Left renal cortex interstitium (tissue), 4 donors: ENCODE data around the gene DMD. TPM values are rescaled to one million over a fixed set of nuclear protein-coding genes. Genes with fewer than 3 reads are reported as not detected.
A peak's percentile ranks its signal among the peaks of the same experiment; 100 is the strongest.

Experiments used
- DNase-seq, 4 donors: peaks; one replicate each; pipeline ENCODE4 v3.0.0-alpha.2; 2013; ENCODE audit warnings: low read depth in 4 of 4, low spot score in 2 of 4, missing footprints in 1 of 4
- polyA plus RNA-seq, 4 donors: library from polyadenylated mRNA; unstranded; fragments of 120-200 nt; gene quantifications; one replicate each; pipeline ENCODE4 v1.2.1, GENCODE V29; 2013; ENCODE audit not compliant: insufficient read length in 4 of 4

The DMD gene
- polyA plus RNA-seq, 4 donors = 14.0 to 17.4 (median 15.2) TPM

DNA sequence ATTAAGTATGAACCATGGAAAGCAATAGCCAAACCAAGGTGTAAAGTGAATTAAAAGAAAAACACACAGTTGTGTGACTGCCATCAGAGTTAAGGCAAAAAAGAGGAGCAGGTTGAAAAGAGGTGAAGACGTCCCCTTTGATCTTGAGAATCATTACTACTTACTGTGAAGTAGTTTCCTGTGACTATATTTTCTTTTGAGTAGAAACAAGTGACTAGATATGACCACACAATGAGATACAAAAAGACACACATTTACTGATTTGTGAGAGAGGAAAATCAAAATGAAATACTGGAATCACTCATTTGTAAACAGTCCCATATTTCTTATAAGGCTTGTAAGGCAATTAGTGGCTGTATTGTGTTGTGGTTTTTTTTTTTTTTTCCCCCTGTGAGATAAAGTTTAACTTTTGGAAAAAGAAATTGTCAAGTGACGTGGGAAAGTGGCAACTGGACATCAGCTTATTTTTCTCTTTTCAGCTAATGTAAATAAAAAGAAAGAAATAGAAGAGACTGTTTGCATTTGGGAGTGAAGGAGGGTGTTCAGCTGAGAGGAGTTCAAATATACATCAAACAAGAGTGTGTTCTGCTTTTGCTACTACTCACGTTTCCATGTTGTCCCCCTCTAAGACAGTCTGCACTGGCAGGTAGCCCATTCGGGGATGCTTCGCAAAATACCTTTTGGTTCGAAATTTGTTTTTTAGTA is 2033.1 kb downstream of the DMD start:
- no peak for DNase-seq

DNA sequence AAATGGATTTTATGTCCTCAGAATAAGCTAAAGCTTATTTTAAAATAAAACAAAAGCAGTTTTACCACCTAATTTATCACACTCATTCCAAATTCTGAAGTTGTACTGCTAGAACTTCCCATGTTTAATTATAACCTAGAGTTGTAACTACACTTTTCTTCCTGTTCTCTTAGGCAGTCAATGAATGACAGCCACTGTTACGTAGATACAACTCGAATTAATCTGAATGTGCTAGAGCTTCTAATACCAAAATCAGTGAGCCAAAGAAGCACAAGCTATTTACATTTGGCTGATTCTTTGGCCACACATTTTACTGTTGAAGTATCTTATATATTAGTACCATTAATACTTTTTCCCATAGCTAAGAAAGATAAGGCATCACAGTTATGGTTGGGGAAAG is 2040.6 kb downstream of the DMD start:
- DNase-seq = no peak

DNA sequence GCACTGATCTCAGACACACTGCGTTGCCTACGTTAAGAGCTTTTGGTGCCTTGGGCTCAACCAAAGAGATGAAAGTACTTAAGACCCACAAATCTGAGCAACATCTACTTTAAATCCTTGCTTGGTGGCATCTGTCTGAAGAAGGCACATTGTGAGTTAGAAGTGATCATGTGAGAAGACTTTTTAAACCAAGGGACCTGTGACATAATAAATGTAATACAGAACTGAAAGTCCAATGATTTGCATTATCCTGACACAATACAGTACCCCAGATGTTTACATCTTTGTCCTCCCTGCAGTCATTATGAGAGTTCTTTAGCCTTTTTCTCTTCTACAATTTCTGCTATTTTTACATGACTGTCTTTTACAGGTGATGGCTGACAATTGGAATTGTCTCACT is 2042.8 kb downstream of the DMD start:
- DNase-seq = no peak

DNA sequence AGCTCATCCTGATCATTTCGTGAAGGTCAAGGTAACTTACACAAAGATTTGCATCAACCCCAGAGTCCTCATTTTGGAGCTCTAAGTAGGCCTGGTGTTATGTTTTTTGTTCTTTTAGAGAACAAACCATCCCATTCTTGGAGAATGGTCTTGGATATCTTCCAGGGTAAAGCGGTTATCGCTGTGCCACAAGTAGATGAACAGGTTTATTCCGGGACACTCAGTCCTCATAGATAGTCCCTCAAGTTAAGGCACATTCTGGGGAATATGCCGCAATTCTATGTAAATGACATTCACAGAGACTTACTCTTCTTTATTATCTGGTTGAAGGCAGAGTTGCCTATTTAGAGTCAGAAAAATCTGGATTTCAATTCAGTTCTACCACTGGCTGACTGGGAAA is 2044.5 kb downstream of the DMD start:
- no peak for DNase-seq

DNA sequence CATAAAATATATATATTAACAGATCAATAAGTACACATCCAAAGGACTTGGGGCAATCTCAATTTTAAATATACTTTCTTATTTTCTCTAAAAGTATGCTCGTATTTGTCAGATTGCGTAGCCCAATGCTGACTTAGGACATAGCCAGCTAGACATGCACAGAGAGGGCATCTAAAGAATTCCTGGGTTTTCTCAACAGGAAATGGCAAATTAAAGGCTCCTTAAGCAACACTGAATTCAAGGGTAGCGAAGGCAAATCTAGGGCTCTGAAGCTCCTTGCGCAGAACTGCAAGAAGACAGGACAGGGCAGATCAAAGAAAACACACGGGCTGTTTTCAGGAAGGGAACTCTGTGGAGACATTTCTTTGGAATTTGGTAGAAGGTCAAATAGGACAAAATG is 2044.9 kb downstream of the DMD start:
- no peak for DNase-seq

DNA sequence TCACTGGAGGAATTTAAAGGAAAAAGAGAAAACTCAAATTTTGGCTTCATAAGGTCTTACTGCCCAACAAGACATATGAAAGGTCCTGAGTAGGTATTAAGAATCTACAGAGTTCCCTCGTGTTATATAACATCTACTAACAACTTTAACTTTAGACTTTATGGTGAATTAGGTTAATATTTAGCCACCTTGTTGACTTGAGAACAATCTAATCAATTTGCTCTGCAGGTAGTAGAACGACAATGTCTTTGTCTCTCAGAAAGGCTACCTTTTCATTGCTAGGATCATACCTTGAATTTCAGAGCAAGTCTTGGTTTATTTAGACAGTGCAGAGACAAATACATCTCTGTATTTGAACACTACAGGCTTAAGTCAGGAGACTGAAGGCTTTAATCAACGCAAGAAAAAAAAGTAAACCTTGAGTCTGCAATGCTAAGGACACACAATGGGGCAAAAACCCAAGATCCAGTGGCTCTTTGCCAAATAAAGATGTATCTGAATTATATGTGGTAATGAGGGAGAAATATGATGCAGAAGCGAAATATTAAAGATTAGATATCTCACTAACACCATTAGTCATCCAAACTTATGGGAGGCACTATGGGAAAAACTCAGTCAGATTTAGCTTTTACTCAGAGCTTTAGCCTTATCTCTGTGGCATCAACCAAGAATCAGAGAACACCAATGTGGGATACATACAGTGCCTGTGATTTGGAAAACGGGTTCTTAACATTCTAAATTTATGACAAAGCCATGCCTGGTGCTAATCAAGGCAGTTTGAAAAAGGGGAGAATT is 2045.9 kb downstream of the DMD start:
- DNase-seq = no peak

DNA sequence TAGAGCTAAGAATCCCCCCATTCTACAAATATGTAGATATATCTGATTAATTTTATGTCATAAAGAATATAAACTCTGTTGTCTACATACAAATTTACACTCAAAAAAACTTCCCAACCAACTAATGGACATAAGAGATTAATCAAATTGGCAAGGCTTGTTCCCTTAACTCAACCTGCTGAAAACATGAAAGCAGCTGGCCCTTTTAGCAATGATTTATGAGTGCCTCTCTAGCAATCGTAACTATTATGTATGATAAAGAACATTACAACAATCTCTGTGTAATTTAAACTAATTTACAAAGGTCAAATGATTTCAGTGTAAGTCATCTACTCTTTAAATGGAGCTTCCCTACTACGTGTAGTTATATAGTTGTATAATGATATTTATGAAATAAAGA is 2056.4 kb downstream of the DMD start:
- no peak for DNase-seq

DNA sequence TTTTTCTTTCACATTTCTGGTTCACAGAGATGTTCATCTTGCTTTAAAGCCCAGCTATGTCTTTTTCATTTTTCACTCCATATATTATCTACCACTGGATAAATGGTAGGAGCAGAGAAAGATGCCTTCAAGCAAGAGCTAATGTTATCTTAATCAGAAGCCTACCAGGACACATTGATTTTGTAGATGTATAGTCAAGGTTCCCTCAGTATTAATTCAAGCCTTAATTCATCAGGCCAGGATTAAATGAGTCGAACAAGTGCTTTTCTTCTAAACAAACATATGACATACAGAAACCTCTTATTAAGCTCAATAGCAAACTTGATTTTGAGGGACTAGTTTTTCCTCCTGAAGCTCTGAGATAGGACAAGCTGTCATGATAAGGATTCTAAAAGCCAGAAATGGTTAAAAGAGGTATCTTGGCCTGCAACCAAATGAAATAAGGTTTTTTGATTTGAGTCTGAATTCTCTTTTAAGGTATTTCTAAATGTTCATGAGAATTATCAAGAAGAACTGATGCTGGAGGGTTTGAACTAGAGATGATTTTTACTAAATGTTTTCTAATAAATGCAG is 2057.8 kb downstream of the DMD start:
- no peak for DNase-seq

DNA sequence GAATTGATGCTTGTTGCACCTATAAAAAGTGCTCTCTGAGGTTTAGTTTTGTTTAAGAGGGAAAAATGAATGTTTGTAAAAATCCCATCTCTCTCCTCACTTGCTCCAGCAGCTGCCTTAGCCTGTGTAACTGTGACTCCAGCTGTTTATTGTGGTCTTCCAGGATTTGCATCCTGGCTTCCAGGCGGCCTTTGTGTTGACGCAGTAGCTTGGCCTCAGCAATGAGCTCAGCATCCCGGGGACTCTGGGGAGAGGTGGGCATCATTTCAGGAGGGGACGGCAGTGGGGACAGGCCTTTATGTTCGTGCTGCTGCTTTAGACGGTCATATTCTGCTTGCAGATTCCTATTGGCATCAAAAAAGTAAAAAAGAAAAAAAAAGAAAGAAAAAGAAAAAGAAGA is 2064.2 kb downstream of the DMD start:
- no peak for DNase-seq

DNA sequence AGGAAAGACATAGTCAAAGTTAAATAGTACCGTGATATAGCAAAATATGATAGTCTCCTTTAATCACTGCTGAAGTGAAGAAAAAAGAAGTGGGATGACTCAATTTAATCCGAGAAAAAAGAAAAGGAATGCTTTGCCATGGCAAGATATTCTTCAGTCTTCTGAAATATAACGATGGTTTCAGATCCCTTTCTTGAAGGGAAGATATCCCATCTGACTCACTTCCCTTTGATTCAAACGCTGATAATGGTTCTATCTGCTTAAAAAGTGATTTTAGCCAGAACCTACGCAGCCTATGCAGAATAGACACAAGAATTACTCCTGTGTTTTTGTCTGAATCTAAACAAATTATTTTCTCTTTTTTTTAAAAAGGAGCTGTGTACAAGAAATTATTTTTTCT is 2071.4 kb downstream of the DMD start:
- no peak for DNase-seq

DNA sequence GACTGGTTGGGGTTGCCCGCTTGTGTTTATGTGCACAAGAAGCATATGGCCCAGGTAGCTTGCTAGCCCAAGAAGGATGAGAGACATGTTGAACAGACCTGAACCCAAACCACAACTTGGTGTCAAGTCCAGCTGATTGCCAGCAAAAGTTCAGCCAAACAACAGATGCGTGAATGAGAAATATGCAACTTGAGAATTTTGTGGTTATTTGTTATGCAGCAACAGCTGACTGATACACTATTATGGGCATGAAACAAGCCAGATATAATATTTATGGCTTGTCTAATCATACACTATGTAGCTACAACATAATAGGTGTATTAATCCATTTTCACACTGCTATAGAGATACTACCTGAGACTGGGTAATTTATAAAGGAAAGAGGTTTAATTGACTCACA is 2073.2 kb downstream of the DMD start:
- DNase-seq = no peak

DNA sequence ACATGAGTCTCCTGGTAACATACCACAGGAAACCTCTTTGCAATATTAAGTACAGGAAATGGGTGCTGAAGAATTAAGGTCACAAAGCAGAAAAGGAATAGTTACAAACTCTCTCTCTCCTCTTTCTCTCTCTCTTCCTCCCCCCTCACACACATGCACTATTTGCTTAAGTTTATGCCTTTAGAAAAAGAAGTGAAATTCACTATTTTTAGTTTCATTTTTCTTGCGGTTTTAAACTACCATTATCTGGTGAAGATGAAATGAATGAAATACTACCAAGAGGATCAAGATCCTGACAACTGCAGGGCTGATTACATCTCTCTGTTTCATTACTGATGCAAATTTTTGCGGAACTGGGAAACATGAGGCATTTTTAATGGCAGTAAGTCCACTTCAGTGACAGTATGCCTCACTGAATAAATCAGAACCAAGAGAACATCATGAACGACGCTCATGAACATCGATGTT is 2075.2 kb downstream of the DMD start:
- no peak for DNase-seq

DNA sequence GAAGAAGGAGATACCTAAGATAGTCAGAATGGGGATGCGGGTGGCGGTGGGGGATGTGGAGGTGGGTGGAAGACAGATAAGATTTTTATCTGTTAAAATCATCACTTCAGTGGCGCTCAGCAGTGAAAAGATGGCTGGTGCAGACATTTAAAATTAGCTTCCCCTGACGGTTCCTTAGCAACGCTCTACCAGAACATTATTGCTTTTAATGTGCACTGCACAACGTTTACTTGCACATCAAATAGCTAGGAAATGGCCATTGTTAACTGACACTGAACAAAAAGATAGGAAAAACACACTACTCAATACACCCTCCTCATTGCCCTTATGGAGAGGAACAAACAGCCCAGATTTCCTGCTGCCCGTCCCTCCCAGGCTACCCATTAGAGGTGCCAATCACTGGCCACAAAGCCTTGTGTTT is 2078.5 kb downstream of the DMD start:
- no peak for DNase-seq

DNA sequence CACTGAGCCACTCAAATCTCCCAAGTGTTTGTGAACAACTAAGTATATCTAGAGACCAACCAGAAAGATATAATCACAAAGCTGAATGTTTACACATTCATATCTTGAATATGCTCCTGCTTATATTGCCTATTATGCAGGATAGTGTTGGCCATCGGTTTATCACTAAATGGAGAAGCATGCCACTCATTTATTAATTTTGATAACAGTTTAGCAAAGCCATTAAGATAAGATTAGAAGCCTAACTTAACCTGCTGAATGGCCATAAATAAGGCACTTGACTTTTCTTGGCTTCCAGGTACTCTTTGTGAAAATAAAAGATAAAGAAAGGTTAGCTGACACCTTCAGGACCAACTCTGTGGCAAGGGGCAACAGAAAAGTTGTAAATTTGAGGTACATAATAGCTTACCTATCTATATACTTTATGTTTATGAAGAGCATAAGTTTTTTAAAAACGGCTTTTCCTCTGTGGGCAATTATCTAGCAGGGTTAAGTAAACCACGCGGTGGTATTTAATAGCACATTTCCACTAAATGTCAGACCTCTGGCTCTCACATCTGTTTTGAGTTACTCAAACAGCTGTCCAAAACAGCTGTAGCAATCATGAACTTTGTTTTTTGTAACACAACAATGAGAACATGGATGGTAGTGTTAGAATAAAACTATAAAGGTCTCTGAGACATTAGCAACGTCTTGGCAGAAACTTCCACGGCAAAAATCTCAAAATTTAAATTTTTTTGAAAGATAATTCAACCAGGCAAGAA is 2080.7 kb downstream of the DMD start:
- peak in 1 of 4 donors; percentile 0 for DNase-seq

DNA sequence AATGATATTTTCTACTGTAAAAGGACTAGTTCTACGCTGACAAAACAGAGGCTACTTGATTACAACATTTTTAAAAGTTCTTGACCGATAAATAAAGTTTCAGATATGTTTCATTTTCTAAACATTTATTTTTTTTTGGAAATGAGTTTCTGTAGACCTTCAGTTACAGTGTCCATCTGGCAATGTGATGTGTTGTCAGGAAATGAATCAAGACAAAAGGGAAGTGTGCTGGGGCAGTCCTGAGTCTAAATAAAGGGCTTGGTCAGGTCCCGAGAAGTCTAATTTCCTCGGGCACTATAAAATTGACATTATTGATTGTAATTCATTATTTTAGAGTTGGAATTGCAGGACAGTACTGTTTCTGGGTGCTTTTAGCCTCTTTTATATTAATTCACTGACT is 2082.5 kb downstream of the DMD start:
- no peak for DNase-seq

DNA sequence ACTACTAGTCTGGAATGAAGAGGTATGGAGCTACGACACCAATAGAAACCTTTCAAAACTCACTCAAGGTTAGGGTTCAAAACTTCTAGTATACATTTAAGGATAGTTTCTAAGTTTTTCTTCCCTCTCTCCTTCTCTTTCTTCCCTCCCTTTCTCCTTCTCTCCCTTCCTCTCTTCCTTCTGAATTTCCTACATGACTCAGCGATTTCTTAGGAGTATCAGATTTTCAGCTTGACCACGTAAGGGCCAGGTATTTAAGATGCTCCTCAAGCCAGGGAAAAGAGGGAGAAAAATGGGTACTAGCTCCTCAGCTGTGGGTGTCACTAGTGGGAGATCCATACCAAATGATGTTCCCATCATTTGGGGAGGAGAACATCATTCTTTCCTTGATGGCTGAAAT is 2083.6 kb downstream of the DMD start:
- no peak for DNase-seq

DNA sequence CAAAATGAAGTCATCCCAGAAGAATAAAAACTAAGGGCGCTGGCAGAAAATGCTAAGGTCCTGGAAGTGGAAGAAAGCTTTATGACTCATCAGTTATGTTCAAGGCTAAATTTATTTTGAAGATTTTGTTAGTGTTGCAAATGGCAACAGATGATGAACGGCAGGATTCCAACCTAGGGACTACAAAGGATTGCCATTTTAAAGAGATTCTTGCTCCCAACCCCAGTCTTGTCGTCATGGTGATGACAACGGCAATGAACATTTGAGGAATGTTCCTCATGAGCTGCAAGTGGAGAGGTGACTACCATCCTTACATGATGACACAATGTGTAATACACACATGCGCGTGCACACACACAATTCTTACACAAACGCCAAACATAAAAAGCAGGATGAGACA is 2085.1 kb downstream of the DMD start:
- no peak for DNase-seq

DNA sequence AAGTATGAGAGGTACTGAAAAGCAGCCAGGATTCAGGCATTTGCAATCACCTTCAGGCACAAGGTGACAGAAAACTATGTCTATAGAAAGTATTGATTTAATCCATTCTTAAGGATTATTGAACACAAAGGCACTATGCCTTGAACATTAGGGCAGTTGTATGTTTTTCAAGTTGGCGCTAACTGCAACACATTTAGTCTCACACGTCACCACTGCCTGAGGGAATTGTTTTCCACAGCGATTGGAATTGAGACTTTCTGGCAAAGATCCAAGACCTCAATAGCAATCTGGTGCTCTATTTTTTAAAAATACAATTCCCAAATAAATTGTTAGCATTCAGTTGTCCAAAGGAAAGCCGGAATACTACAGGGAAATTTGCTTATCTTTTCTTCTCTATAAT is 2086.8 kb downstream of the DMD start:
- DNase-seq = peak in 1 of 4 donors; percentile 2

DNA sequence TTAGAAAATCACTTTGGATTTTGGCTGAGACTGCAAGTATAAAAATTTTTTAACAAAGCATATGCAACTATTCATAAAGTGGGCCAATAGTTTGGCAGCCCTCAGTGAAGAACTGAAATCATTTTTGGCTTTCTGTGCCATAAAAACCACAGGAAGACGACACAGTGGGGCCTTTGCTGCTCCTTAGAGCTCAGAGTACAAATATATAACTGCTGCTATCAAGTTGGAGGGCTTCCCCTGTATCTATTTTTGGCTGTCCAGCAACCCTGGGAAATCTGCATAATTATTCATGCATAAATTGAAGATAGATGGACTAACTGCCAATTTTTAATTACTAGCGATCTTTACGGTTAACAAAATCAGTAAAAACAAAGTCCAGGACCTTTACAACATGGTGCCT is 2088.0 kb downstream of the DMD start:
- no peak for DNase-seq

DNA sequence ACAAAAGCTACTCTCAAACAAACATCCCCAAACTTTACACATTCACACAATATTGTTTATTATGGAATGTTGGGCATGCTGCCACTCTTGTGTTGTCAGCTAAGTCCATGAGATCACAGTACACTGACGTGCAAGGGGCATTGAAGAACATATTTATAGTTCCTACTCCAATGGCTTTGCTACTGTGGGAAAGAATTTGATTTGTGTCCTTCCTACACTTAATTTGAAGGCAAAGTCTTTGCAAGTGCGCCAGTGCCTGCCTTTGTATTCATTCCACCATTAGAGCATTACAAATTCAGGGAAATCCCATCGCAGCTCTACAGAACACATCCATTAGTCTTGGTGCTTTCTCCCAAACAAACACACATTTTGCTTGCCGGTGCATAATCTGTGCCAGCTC is 2094.1 kb downstream of the DMD start:
- no peak for DNase-seq

DNA sequence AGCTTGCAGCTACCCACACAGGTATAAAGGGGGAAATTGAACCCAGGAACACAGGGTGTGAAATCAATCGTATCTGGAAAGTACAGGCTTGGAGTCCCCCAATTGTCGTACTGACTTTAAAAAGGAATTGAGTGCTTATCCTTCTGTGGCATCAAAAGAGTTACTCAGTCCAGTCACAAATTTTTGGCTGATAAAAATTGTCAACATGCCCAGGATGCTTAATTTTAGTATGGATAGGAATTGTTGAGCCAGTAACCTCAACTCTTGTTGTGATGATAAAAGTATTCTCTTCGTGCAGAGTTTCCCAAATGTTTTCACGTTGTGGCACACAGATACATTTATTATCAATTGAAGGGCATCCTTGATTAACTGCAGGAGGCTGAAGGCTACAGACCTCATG is 2096.0 kb downstream of the DMD start:
- DNase-seq = no peak
